ENCODE results near the gene VSIG4. TPM values are rescaled to one million over a fixed set of nuclear protein-coding genes. Genes with fewer than 3 reads are reported as not detected.
"Not testable (repeated sequence)": the region's sequence is repeated elsewhere in the genome, so short reads cannot be mapped to it uniquely, and the experiment has no call there.

VSIG4 gene, protein sequence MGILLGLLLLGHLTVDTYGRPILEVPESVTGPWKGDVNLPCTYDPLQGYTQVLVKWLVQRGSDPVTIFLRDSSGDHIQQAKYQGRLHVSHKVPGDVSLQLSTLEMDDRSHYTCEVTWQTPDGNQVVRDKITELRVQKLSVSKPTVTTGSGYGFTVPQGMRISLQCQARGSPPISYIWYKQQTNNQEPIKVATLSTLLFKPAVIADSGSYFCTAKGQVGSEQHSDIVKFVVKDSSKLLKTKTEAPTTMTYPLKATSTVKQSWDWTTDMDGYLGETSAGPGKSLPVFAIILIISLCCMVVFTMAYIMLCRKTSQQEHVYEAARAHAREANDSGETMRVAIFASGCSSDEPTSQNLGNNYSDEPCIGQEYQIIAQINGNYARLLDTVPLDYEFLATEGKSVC
- total RNA-seq (2014; rRNA removed; shearing (Covaris generic)), result not detected in 2 replicates

GRCh38 chrX:66039944-66040343 is at the start of gene VSIG4:
Gene VSIG4 (minus strand): TSS chrX:66040080. CDS start chrX:66039998, 82 bp downstream.
- no peak for DNase-seq (ENCODE audit: low spot score)
- in situ Hi-C loops (cut with HindIII; ENCODE audit: low sequenced_read_pairs), result no loop called here

DNA sequence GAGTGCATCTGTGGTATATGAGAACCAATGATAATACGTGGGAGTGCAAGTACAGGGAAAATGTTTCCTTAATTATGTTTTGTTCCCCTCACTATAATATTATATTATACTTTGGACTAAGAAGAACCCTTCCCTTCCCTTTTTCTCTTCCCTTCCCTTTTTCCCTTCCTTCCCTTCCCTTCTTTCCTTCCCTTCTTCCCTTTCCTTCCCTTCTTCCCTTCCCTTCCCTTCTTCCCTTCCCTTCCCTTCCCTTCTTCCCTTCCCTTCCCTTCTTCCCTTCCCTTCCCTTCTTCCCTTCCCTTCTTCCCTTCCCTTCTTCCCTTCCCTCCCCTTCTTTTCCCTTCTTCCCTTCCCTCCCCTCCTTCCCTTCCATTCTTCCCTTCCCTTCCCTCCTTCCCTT is 36.9 kb upstream of the VSIG4 start:
- in situ Hi-C loops (cut with HindIII; ENCODE audit: low sequenced_read_pairs), result no loop called here
- DNase-seq (ENCODE audit: low spot score), result no peak

DNA sequence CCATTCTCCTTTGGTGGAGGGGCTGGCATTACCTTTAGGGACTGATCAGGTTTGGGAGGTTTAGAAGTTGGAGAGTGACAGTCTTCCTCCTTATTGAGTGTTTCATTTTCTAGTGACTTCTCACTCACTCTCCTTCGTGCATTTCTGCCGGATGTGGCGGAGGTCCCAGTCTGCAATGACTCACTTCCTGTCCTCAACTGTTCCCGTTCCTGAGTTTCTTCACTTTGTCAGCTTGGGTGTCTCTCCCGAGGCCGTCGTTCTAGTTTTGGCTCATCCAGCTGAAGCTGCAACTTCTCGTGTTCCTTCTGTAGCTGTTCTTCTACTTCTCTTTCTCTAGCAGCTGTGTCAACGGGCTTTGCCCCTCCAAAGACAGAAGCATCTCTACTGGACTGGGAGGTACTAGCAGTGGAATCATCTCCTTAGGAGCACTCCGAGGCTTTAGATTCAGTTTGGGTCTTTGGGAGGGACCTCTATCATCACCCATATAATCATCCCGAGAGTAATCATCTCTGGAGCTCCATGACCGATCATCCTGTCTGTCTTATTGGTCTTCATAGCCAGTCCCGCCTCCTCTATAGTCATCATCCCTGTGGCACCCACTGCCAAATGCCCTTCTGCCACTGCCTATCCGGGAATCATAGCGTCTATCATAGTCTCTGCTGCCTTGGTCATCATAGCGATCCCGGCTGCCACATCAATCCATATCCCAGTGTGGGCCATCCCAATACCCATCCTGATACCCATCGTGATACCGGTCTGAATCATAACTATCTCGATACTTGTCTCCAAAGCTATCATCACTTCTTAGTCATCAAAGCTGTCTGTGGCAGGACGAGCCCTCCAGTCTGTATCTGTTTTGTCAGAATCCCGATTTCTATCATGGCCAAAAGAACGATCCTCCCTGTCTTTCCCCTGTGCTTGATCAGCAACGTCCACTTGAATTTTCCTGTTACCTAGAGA is 35.3 kb upstream of the VSIG4 start:
- DNase-seq (ENCODE audit: low spot score), result no peak
- in situ Hi-C loops (cut with HindIII; ENCODE audit: low sequenced_read_pairs), result no loop called here

DNA sequence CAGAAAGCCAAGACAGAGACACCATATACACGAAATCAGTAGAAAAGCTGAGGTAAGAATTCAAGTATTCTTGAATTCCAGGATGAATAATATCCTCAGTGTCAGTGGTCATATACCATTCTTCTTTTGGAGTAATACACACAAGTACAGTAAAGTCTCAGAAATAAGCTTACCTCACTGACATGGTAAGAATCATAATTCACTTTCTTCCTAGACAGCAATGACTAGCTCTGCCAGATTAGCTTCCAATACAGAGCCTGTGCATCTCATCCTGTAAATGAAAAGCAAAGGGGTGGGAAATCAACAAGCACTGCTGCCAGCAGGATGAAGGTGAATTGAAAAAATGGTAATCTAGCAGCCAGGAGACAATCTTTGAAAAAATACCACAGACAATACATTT is 31.2 kb upstream of the VSIG4 start:
- DNase-seq (ENCODE audit: low spot score), result no peak
- in situ Hi-C loops (cut with HindIII; ENCODE audit: low sequenced_read_pairs), result no loop called here

DNA sequence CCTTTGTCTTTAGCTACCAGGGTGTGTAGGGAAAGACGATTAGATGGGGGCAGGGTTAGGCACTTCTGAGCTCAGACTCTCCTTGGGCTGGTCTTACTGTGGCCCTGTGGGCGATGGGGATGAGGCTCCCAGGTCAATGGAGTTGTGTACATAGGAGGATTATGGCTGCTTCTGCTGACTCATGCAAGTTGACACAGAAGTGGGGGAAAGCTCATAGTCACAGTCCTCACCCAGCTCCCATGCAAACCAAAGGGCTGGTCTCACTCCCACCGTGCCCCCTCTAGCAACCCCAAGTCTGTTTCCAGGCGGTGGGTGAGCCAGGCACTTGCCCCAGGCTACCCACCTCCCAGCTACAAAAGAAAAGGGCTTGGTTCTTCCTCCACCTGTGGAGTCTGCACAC is 24.4 kb upstream of the VSIG4 start:
- in situ Hi-C loops (cut with HindIII; ENCODE audit: low sequenced_read_pairs), result no loop called here

GRCh38 chrX:66057019-66057418 is 17.1 kb upstream of the VSIG4 start:
- in situ Hi-C loops (cut with HindIII; ENCODE audit: low sequenced_read_pairs), result not testable (repeated sequence)

More for the DNA sequence above, 24.4 kb upstream of the VSIG4 start:
- no peak for DNase-seq (ENCODE audit: low spot score)

GRCh38 chrX:66054978-66055377 is 15.1 kb upstream of the VSIG4 start:
- in situ Hi-C loops (cut with HindIII; ENCODE audit: low sequenced_read_pairs), result no loop called here
- no peak for DNase-seq (ENCODE audit: low spot score)

More at GRCh38 chrX:66057019-66057418, 17.1 kb upstream of the VSIG4 start:
- not testable (repeated sequence) for DNase-seq (ENCODE audit: low spot score)

DNA sequence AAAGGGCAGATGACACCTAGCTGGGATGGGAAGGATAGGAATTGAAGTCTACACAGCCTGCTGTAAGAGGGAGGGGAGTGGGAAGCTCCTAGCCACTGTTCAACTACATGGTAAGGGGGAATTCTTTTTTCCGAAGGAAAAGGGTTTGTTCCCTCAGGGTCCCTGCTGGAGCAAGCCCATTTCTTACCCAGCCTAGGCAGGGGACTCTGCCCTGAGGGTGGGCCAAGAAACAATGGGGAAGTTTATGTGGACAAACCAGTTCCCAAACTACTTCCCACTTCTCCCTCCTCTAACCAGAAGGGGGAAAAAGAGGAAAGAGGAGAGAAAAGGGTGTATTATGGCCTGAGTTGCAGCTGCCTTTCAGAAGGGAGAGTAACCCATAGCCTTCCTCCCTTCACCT is 13.5 kb upstream of the VSIG4 start:
- no peak for DNase-seq (ENCODE audit: low spot score)
- in situ Hi-C loops (cut with HindIII; ENCODE audit: low sequenced_read_pairs), result no loop called here

- in situ Hi-C loops (cut with HindIII; ENCODE audit: low sequenced_read_pairs), result no loop called here
- DNase-seq (ENCODE audit: low spot score), result no peak
These were observed 12.1 kb upstream of the VSIG4 start for GRCh38 chrX:66051980-66052379.

DNA sequence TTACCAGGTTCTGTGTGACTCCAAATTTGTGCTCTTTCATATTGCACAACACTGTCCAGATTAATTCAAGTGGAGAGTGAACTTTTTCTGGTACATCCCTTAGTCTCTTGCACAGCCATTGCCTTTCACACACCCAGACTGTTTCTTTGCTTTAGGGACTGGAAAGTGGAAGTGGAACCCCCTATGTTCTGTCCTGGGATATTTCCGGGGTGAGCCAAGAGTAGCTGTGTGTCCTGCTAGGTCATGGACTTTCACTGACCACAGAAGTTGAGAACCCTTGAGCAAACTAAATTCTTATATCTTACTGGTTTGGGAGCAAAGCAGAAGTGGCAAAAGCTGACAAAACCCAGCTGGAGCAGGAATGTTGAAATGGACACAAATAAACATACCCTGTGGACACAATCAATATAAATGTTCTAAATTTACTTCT is 10.3 kb upstream of the VSIG4 start:
- DNase-seq (ENCODE audit: low spot score), result no peak
- in situ Hi-C loops (cut with HindIII; ENCODE audit: low sequenced_read_pairs), result no loop called here

GRCh38 chrX:66049056-66049455 is 9.2 kb upstream of the VSIG4 start:
- DNase-seq (ENCODE audit: low spot score), result no peak
- in situ Hi-C loops (cut with HindIII; ENCODE audit: low sequenced_read_pairs), result no loop called here

- in situ Hi-C loops (cut with HindIII; ENCODE audit: low sequenced_read_pairs), result no loop called here
- no peak for DNase-seq (ENCODE audit: low spot score)
These were observed 6.8 kb upstream of the VSIG4 start for GRCh38 chrX:66046612-66047235.

GRCh38 chrX:66045894-66046293 is 6.0 kb upstream of the VSIG4 start:
- no peak for DNase-seq (ENCODE audit: low spot score)
- in situ Hi-C loops (cut with HindIII; ENCODE audit: low sequenced_read_pairs), result no loop called here

DNA sequence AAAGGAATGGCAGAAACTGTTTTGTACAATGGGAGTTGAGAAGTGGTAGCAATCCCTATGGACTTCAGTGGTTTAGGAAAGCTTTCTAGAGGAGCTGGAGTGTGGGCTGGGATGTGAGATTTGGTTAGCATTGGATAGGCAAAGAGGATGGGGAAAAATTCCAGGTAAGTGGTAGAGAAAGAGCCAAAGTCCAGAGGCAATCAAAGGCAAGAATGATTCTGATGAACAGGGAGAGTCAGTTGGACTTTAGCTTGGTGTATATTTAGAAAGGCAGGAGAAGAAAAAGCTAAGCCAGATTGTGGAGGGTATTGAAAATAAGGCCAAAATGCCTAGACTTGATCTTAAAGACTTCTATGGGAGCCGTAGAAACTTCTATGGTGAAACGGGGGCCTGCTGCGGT is 3.7 kb upstream of the VSIG4 start:
- DNase-seq (ENCODE audit: low spot score), result no peak
- in situ Hi-C loops (cut with HindIII; ENCODE audit: low sequenced_read_pairs), result no loop called here

DNA sequence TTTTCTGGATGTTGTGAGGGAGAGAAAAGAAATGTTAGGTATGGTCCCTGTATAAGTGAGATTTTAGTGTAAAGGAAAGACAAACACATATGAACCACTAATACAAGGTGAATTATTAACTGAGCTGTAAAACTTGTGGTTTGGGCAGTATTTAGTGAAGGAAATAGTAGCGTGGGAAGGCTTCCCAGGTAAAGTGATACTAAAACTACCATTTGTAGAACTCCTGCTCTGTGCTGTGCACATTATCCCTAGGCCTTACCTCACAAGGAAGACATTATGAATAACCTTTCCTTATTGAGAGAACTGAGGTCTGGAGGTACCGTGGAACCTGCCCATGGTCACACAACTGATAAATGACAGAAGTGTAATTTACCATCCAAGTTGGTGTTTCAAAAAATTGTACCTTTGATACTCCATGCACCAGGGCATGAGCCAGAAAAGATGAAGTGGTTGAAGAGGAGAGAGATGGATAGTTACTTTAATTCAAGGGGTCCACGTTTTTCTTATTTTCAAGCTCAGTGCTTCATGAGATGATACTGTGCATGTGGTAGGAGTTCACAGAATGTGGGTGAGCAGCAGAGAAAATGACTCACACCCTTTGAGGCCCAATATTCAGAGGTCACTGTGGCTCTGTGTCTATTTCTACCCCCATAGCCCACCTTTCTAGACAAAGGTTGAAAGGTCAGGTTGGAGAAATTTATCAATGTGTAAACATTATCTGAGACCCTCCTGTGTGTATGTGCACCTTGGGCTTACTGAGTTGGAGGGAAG is 2.6 kb upstream of the VSIG4 start:
- no peak for DNase-seq (ENCODE audit: low spot score)
- in situ Hi-C loops (cut with HindIII; ENCODE audit: low sequenced_read_pairs), result no loop called here

GRCh38 chrX:66038115-66038514 is 1.8 kb downstream of the VSIG4 start:
- in situ Hi-C loops (cut with HindIII; ENCODE audit: low sequenced_read_pairs), result no loop called here
- no peak for DNase-seq (ENCODE audit: low spot score)

- no peak for DNase-seq (ENCODE audit: low spot score)
- in situ Hi-C loops (cut with HindIII; ENCODE audit: low sequenced_read_pairs), result no loop called here
These were observed 3.6 kb downstream of the VSIG4 start for GRCh38 chrX:66036231-66036630.

DNA sequence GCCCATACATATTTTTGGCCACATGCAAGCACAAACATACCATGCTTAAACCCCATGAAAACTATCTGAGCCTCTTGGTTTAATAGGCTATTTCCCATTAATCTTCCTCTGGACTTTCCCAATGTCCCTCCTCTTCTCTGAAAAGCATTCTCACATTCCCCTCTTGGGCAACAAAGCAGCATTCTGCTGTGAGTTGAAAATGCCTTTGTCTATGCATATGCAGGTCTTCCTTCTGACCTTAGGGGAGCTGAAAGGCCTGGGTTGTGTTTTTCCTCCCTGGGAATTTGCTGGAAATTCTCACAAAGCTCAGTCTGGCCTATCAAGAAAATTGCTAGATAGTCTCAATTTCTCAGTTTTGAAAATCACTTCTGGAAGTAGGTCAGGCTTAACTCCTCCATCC is 4.2 kb downstream of the VSIG4 start:
- in situ Hi-C loops (cut with HindIII; ENCODE audit: low sequenced_read_pairs), result no loop called here
- DNase-seq (ENCODE audit: low spot score), result no peak
